Measurements from ENCODE around the gene FUBP3.

FUBP3 gene

DNA sequence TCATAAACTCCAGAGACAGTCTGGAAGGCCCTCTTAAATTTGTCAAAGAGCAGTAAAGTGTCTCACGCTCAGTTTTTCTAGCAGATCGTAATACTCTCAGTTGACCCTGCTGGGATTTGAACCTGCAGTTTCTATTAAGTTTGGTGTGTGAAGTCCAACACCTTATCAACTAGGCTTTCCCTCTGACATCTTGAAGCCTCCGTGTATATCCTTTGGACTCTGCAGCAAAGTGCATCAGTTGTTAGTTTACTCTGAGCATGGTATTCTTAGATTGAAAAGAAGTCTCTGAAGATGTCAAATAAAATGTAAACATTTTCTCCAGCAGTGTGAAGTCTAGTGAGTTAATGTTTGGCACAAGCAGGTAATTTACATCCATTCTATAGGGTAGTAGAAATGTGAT lies 2.4 kb downstream of the FUBP3 start:
- TF ChIP-seq, protein P1, sequence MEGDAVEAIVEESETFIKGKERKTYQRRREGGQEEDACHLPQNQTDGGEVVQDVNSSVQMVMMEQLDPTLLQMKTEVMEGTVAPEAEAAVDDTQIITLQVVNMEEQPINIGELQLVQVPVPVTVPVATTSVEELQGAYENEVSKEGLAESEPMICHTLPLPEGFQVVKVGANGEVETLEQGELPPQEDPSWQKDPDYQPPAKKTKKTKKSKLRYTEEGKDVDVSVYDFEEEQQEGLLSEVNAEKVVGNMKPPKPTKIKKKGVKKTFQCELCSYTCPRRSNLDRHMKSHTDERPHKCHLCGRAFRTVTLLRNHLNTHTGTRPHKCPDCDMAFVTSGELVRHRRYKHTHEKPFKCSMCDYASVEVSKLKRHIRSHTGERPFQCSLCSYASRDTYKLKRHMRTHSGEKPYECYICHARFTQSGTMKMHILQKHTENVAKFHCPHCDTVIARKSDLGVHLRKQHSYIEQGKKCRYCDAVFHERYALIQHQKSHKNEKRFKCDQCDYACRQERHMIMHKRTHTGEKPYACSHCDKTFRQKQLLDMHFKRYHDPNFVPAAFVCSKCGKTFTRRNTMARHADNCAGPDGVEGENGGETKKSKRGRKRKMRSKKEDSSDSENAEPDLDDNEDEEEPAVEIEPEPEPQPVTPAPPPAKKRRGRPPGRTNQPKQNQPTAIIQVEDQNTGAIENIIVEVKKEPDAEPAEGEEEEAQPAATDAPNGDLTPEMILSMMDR (IDR thresholded peaks at IDR 0.05) = no peak

DNA sequence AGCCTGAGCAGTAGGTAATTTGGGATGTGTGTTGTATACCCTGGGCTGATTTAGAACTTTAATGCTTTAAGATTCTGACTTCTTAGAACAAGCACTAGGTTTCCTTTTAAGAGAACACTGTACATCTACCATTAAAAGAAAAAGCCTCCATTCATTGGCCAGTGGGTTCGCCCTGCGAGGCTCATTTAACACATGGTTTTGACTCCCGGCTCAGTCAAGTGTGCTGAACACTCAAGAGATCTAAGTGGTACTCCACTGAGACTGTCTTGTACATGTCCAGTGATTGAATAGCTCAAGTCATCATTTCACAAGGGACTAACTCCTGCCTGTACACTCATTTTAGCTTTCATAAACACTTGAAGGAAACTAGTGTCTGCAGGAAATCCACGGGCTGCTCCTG lies 3.9 kb downstream of the FUBP3 start:
- TF ChIP-seq, protein P1 (IDR thresholded peaks at IDR 0.05) = no peak

DNA sequence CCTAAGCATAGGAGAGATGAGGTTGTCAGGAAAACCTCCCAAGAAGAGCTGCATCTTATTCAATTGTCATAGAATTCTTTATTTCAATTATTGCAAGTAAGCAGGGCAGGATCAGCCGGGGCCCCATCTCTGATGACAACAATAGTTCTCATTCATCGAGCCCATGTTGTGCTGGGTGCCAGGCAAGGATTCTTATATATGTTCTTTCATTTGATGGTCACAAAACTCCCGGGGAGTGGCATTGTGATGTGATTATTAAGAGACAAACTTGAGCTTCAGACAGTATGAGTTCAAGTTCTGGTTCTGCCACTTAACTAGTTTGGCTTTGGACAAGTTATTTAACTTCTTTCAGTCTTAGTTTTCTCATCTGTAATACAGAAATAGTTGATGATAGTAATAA lies 8.5 kb downstream of the FUBP3 start:
- TF ChIP-seq, protein P1 (IDR thresholded peaks at IDR 0.05) = no peak

DNA sequence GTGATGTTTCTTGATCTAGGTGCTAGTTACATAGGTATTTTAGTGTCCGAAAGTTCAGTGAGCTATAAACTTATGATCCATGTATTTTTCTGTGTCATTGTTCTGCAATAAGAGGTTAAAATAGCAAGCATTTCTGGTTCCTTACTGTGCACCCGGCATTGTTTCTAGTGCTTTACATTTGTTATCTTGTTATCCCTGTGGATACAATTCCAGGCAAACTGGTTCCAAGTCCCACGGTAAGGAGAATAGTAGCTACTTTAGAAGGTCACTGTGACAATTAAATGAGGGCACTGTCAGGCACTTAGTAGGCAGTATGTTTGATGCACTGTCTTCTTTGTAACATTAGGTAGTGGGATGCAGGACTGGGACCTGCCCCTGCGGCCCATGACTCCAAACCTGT lies 9.0 kb downstream of the FUBP3 start:
- TF ChIP-seq, protein P1 (IDR thresholded peaks at IDR 0.05) = no peak

DNA sequence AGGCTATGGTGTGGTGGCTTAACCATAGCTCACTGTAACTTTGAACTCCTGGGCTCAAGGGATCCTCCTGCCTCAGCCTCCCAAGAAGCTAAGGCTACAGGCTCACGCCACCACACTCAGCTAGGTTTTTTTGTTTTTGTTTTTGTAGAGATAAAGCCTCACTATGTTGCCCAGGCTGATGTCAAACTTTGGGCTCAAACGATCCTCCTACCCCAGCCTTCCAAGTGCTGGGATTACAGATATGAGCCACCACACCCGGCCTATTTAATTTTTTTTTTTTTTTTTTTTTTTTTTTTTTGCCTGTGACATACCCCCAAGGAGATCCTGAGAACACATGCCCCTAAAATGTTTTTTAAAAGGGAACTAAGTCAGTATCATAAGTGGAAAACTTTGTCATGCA lies 10.4 kb downstream of the FUBP3 start:
- TF ChIP-seq, protein P1 (IDR thresholded peaks at IDR 0.05) = no peak

DNA sequence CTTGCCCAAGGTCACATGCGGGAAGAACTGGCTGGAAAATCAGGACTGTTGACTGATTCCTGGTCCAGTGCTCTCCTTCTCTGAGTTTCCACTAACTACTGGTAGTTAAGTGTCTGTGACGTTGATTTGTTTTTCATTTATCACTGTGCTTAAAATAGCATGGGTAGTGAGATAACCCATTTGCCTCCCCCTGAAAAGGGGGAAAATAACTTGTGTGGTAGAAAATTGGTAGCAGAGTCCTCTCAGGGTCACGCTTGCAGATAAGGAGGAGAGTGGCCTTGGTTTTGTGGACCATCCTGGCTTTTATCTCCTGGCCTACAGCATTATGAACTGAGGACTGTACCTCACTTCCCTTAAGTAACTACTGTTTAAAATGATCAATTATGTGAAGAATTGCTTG lies 10.9 kb downstream of the FUBP3 start:
- TF ChIP-seq, protein P1 (IDR thresholded peaks at IDR 0.05) = no peak

DNA sequence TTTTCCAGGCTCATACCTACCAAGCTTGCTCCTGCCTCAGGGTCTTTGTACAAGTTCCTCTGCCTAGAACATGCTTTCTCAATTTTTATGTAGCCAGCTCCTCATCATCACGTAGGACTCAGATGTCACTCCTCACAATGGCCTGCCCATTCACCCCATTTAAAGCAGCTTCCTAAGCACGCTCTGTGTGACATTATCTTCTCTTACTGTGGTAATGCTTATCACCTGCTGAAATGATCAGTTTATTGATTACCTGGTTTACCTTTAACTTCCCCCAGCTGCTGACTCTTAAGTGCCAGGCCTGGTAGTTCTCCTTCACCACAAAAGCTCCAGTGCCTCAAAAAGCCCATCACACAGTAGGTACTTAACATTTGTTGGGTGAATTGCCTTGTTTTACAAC lies 13.6 kb downstream of the FUBP3 start:
- TF ChIP-seq, protein P1 (IDR thresholded peaks at IDR 0.05) = no peak

DNA sequence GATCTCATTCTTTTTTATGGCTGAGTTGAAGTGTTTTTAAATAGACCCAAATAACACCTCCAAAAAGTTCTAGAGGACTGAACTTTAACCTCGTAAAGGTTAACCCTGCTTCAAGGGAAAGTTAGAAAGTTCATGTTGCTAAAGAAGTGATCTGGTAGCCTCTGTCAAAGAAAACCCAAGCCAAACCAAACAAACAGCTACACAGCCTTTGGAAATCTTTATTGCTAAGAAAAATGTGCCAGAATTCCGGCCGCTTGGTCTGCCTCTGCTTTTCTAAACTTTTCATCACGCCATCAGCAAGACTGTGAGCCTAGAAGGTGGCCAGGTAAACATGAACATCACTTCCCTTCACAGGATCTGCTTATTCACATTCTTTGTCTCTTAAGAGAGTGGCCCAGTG lies 17.9 kb downstream of the FUBP3 start:
- TF ChIP-seq, protein P1 (IDR thresholded peaks at IDR 0.05) = no peak
